GM19455 (cell line): Measurements from ENCODE around the gene KRI1.
"Not testable (repeated sequence)": the region's sequence is repeated elsewhere in the genome, so short reads cannot be mapped to it uniquely, and the experiment has no call there.

Source experiments
- ATAC-seq: cut with Tn5 transposase; IDR thresholded peaks from one replicate; pipeline ENCODE4 v1.9.1; 2021; ENCODE audit not compliant: unreplicated experiment

The KRI1 gene

GRCh38 chr19:10550336-10550735 is 15.5 kb downstream of the KRI1 start:
- no peak for ATAC-seq

GRCh38 chr19:10549733-10550132 is 16.1 kb downstream of the KRI1 start:
- ATAC-seq: no peak

- ATAC-seq: no peak
These were observed 17.0 kb downstream of the KRI1 start for GRCh38 chr19:10548746-10549276.

GRCh38 chr19:10546817-10547216 is 19.0 kb downstream of the KRI1 start:
- ATAC-seq: no peak

- no peak for ATAC-seq
These were observed 21.0 kb downstream of the KRI1 start for GRCh38 chr19:10544753-10545251.

- no peak for ATAC-seq
These were observed 21.5 kb downstream of the KRI1 start for GRCh38 chr19:10544242-10544752.

GRCh38 chr19:10543420-10544241 is 22.2 kb downstream of the KRI1 start, which contains the start of gene ATG4D:
Gene ATG4D (plus strand): TSS chr19:10543904. CDS start chr19:10544091, 187 bp downstream.
- ATAC-seq: no peak

- no peak for ATAC-seq
These were observed 22.8 kb downstream of the KRI1 start for GRCh38 chr19:10543059-10543419.

GRCh38 chr19:10539016-10539415 is 26.8 kb downstream of the KRI1 start:
- not testable (repeated sequence) for ATAC-seq

- no peak for ATAC-seq
These were observed 27.4 kb downstream of the KRI1 start for GRCh38 chr19:10538204-10538983.

- ATAC-seq: no peak
These were observed 28.1 kb downstream of the KRI1 start for GRCh38 chr19:10537668-10538067.

GRCh38 chr19:10535613-10536012 is 30.2 kb downstream of the KRI1 start:
- no peak for ATAC-seq

GRCh38 chr19:10533646-10534386 is 32.0 kb downstream of the KRI1 start:
- ATAC-seq: no peak

- no peak for ATAC-seq
These were observed 33.4 kb downstream of the KRI1 start for GRCh38 chr19:10532457-10532856.

- ATAC-seq: not testable (repeated sequence)
These were observed 38.9 kb downstream of the KRI1 start for GRCh38 chr19:10526887-10527286.

GRCh38 chr19:10525636-10526035 is 40.2 kb downstream of the KRI1 start:
- ATAC-seq: no peak

GRCh38 chr19:10523135-10523636 is 42.6 kb downstream of the KRI1 start:
- no peak for ATAC-seq

- no peak for ATAC-seq
These were observed 44.2 kb downstream of the KRI1 start for GRCh38 chr19:10521461-10522171.

GRCh38 chr19:10520652-10521318 is 45.0 kb downstream of the KRI1 start:
- ATAC-seq: no peak
